Activated T-cell treated with anti-CD3 and anti-CD28 coated beads, Interleukin-2, amount 50 U/mL, for 72 hours (primary cell): ENCODE data around the gene ALKAL2. TPM values are rescaled to one million over a fixed set of nuclear protein-coding genes. Genes with fewer than 3 reads are reported as not detected.

ENCODE experiments used
- ATAC-seq, 2 donors: fragments of 150-1000 bp; cut with Tn5 transposase; replicated peaks in 1 of 2; 2 replicates each; pipeline ENCODE4 v1.10.0; 2021; ENCODE audit warnings: moderate library complexity in 2 of 2, mild to moderate bottlenecking in 1 of 2
- DNase-seq, 2 donors: peaks; one replicate each; pipeline ENCODE4 v3.0.0; 2021 to 2022; ENCODE audit warnings: mixed read lengths in 1 of 2
- H3K27ac Mint-ChIP-seq: one replicate; pipeline ENCODE4 v1.8.0; 2022; ENCODE audit warnings: mild to moderate bottlenecking, moderate library complexity, mixed read lengths
- H3K27me3 Mint-ChIP-seq: one replicate; pipeline ENCODE4 v1.8.0; 2022; ENCODE audit warnings: low read depth, mixed read lengths
- H3K36me3 Mint-ChIP-seq, 2 donors: one replicate each; pipeline ENCODE4 v1.8.0; 2022; ENCODE audit warnings: mixed read lengths in 2 of 2, mild to moderate bottlenecking in 1 of 2; ENCODE audit not compliant: insufficient read depth in 2 of 2
- H3K4me1 Mint-ChIP-seq: one replicate; pipeline ENCODE4 v1.8.0; 2022; ENCODE audit warnings: low read depth, mixed read lengths
- H3K4me3 Mint-ChIP-seq, 2 donors: one replicate each; pipeline ENCODE4 v1.8.0; 2022; ENCODE audit warnings: mild to moderate bottlenecking in 2 of 2, mixed read lengths in 2 of 2, moderate library complexity in 2 of 2
- H3K9me3 Mint-ChIP-seq, 2 donors: one replicate each; pipeline ENCODE4 v1.8.0; 2022; ENCODE audit warnings: mixed read lengths in 2 of 2
- total RNA-seq, 2 donors: library from RNA; stranded (reverse); gene quantifications; one replicate each; pipeline ENCODE4 v1.2.3, GENCODE V29; 2022

The ALKAL2 gene
- total RNA-seq, 2 donors from 2014 or later, result 0.36 to 0.60 TPM

GRCh38 chr2:275466-275865, 12.4 kb downstream of the ALKAL2 start:
- Mint-ChIP-seq H3K27ac (no peak overlapping the region), H3K27me3 (no peaks in the 10 kb centered on the region), H3K4me1 (peaks cover 11% of the 10 kb centered on the region), H3K4me3 (no peak overlapping the region), H3K9me3 (no peaks in the 10 kb centered on the region), H3K36me3 (peaks cover 3 to 21% of the 10 kb centered on the region in 2 donors)
- DNase-seq (no peak), ATAC-seq (no peak)

DNA sequence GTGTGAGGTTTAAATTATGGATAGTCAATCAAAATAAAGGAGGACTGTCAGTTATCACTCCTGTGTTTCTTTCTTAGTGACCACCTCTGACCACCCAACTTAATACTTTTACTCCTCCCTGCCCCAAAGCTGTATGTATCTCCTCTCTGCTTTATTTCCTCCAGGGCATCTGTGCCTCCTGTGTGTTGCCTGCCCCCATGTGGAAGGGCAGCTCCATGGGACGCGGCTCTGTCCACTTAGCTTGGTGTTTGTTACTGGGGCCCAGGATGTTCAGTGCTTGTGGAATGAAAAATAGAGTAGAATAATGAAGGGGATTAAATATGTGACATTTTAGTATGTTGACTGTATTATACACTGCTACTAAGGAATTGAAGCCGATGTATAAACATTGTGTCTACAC, 13.4 kb downstream of the ALKAL2 start:
- Mint-ChIP-seq H3K27ac (no peak overlapping the region), H3K4me3 (no peak overlapping the region), H3K9me3 (no peaks in the 10 kb centered on the region), H3K27me3 (no peaks in the 10 kb centered on the region), H3K4me1 (peaks cover 21% of the 10 kb centered on the region), H3K36me3 (peaks cover 3 to 22% of the 10 kb centered on the region in 2 donors)
- DNase-seq (no peak), ATAC-seq (no peak)

DNA sequence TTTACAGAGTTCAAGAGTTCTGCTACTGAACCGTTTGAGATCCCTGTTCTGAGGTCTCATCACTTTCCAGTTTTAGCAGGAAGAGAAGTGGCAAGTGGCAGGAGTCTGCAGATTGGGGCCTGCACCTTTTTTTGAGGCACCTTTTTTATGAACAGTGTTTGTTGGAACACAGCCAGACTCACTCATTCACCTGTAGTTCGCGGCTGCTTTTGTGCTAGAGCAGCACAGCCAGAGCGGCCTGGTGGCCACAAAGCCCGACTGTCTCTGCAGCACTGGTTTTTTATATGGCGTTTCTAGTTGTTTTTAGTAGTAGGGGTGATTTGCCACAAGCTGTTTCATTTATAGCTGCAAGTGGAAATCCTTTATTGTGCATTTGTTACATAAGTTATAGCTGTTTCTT, 14.6 kb downstream of the ALKAL2 start:
- Mint-ChIP-seq H3K4me1 (peaks cover 32% of the 10 kb centered on the region), H3K9me3 (no peaks in the 10 kb centered on the region), H3K4me3 (no peak overlapping the region), H3K27ac (no peak overlapping the region), H3K27me3 (no peaks in the 10 kb centered on the region), H3K36me3 (peaks cover 3 to 19% of the 10 kb centered on the region in 2 donors)
- no peak for DNase-seq
- no peak for ATAC-seq

DNA sequence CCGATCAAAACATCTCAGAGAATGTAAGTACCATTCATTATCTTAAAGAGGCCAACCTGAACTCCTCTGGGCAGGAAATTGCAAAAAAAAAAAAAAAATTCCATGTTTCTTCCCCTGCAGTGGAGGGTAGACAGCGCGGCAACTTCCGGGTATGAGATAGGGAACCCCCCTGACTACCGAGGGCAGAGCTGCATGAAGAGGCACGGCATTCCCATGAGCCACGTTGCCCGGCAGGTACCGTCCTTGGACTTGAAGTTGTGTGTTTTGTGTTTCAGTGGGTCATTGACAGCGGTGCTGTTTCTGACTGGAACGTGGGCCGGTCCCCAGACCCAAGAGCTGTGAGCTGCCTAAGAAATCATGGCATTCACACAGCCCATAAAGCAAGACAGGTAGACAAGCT, 16.0 kb downstream of the ALKAL2 start:
- DNase-seq (no peak), ATAC-seq (no peak)
- Mint-ChIP-seq H3K27me3 (no peaks in the 10 kb centered on the region), H3K27ac (no peak overlapping the region), H3K36me3 (peaks cover 3 to 15% of the 10 kb centered on the region in 2 donors), H3K4me3 (no peak overlapping the region), H3K4me1 (peaks cover 43% of the 10 kb centered on the region), H3K9me3 (no peaks in the 10 kb centered on the region)

DNA sequence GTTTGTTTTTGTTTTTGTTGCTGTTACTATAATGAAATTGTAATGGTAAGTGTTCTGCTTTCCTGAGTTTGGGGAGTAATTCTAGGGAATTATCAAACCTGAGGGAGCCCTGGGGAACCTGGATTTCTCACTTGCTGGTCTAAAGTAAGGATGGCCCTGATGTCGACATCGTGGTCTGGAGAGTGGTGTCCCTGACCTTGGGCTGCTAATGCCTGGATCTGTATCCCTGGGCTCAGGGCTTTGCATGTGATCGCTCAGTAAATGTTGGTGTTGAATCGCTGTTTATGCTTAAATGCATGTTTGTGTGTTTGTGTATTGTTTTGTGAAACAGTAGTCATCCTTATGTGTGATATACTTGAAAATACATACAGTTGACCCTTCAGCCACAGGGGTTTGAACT, 17.0 kb downstream of the ALKAL2 start:
- no peaks in the 10 kb centered on the region for H3K9me3 Mint-ChIP-seq
- DNase-seq, result no peak
- no peak overlapping the region for H3K4me3 Mint-ChIP-seq
- H3K27me3 Mint-ChIP-seq, result no peaks in the 10 kb centered on the region
- peaks cover 4 to 17% of the 10 kb centered on the region in 2 donors for H3K36me3 Mint-ChIP-seq
- H3K27ac Mint-ChIP-seq, result peak overlapping the region; percentile 77
- H3K4me1 Mint-ChIP-seq, result peaks cover 54% of the 10 kb centered on the region
- no peak for ATAC-seq

- no peaks in the 10 kb centered on the region for H3K27me3 Mint-ChIP-seq
- H3K27ac Mint-ChIP-seq, result peak overlapping the region; percentile 89
- no peak for ATAC-seq
- H3K4me1 Mint-ChIP-seq, result peaks cover 58% of the 10 kb centered on the region
- H3K36me3 Mint-ChIP-seq, result peaks cover 6 to 16% of the 10 kb centered on the region in 2 donors
- no peak overlapping the region for H3K4me3 Mint-ChIP-seq
- H3K9me3 Mint-ChIP-seq, result no peaks in the 10 kb centered on the region
- no peak for DNase-seq
Measured at GRCh38 chr2:269356-270030, 18.4 kb downstream of the ALKAL2 start.

GRCh38 chr2:268323-268722, 19.6 kb downstream of the ALKAL2 start:
- peaks cover 58% of the 10 kb centered on the region for H3K4me1 Mint-ChIP-seq
- no peak for DNase-seq
- no peak for ATAC-seq
- H3K36me3 Mint-ChIP-seq, result peaks cover 6 to 16% of the 10 kb centered on the region in 2 donors
- no peaks in the 10 kb centered on the region for H3K27me3 Mint-ChIP-seq
- H3K9me3 Mint-ChIP-seq, result no peaks in the 10 kb centered on the region
- peak overlapping the region; percentile 20 for H3K27ac Mint-ChIP-seq
- H3K4me3 Mint-ChIP-seq, result peak overlapping the region in 1 of 2 donors; percentile 52

- Mint-ChIP-seq H3K36me3 (peaks cover 4 to 11% of the 10 kb centered on the region in 2 donors), H3K27me3 (no peaks in the 10 kb centered on the region), H3K4me1 (peaks cover 40% of the 10 kb centered on the region), H3K27ac (peak within 1 kb of the TSS; percentile 93), H3K9me3 (no peaks in the 10 kb centered on the region), H3K4me3 (peak within 1 kb of the TSS; percentile 90 to 93)
- DNase-seq (peak; percentile 94 to 95), ATAC-seq (peak; percentile 89)
Measured at GRCh38 chr2:264493-265468, 23.1 kb downstream of the ALKAL2 start, which contains the start of gene ACP1. TSS of gene ACP1 (plus strand) at chr2:264947. CDS start at chr2:264965, 18 bp downstream.

GRCh38 chr2:263774-264492, 24.0 kb downstream of the ALKAL2 start, which contains the start of gene SH3YL1:
TSS of gene SH3YL1 (minus strand) at chr2:264032. CDS start at chr2:263984, 48 bp downstream.
- peak within 1 kb of the TSS; percentile 93 for H3K27ac Mint-ChIP-seq
- peaks cover 32% of the 10 kb centered on the region for H3K4me1 Mint-ChIP-seq
- peaks cover 0 to 2% of the 10 kb centered on the region in 2 donors for H3K9me3 Mint-ChIP-seq
- ATAC-seq, result peak; percentile 30 to 43
- H3K27me3 Mint-ChIP-seq, result no peaks in the 10 kb centered on the region
- DNase-seq, result peak; percentile 57 to 64
- peak within 1 kb of the TSS; percentile 90 to 93 for H3K4me3 Mint-ChIP-seq
- H3K36me3 Mint-ChIP-seq, result peaks cover 5 to 12% of the 10 kb centered on the region in 2 donors

- Mint-ChIP-seq H3K9me3 (peaks cover 0 to 9% of the 10 kb centered on the region in 2 donors), H3K4me3 (peak overlapping the region; percentile 82 to 90), H3K4me1 (peaks cover 25% of the 10 kb centered on the region), H3K27me3 (no peaks in the 10 kb centered on the region), H3K27ac (peak overlapping the region; percentile 61), H3K36me3 (peaks cover 13 to 19% of the 10 kb centered on the region in 2 donors)
- ATAC-seq, result no peak
- DNase-seq, result no peak
Measured at GRCh38 chr2:263022-263738, 24.7 kb downstream of the ALKAL2 start.

DNA sequence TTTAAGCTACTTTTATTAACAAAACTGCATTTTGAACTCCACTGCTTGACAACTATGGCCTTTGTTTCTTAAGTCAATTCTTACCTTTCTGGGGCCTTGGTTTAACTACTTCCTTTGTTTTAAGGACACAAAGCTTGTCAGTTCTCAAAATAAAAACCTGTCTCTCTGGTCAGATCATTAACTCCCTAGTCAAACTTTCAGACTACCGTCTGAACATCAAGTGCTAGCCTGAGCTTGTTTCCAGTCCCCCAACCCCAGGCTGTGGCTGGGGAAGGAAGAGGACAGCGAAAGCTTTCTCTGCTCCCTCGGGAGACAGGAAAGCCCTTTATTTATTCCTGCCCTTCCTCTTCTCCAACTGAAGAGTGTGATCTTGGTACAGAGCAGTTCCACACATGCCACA, 25.8 kb downstream of the ALKAL2 start:
- H3K4me3 Mint-ChIP-seq, result no peak overlapping the region
- no peaks in the 10 kb centered on the region for H3K27me3 Mint-ChIP-seq
- no peak overlapping the region for H3K27ac Mint-ChIP-seq
- H3K36me3 Mint-ChIP-seq, result peaks cover 13 to 23% of the 10 kb centered on the region in 2 donors
- peaks cover 0 to 10% of the 10 kb centered on the region in 2 donors for H3K9me3 Mint-ChIP-seq
- DNase-seq (no peak), ATAC-seq (no peak)
- peaks cover 17% of the 10 kb centered on the region for H3K4me1 Mint-ChIP-seq

- Mint-ChIP-seq H3K4me1 (peaks cover 2% of the 10 kb centered on the region), H3K9me3 (peaks cover 0 to 10% of the 10 kb centered on the region in 2 donors), H3K27me3 (no peaks in the 10 kb centered on the region), H3K27ac (no peak overlapping the region), H3K4me3 (no peak overlapping the region), H3K36me3 (peaks cover 11 to 19% of the 10 kb centered on the region in 2 donors)
- DNase-seq (no peak), ATAC-seq (no peak)
Measured at GRCh38 chr2:260507-261161, 27.3 kb downstream of the ALKAL2 start.
